Endothelial cell (in vitro differentiated cells): ENCODE measurements around the gene TTC34. TPM values are rescaled to one million over a fixed set of nuclear protein-coding genes. Genes with fewer than 3 reads are reported as not detected.
A peak's percentile ranks its signal among the peaks of the same experiment; 100 is the strongest.

Experiments used
- DNase-seq: peaks from one replicate; pipeline ENCODE4 v3.0.0; 2021; ENCODE audit warnings: low spot score
- H3K27ac Mint-ChIP-seq: one replicate; pipeline ENCODE4 v1.8.0; 2021; ENCODE audit warnings: mixed read lengths, inconsistent platforms; ENCODE audit not compliant: unreplicated experiment
- H3K27me3 Mint-ChIP-seq: one replicate; pipeline ENCODE4 v1.8.0; 2021; ENCODE audit warnings: mild to moderate bottlenecking, moderate library complexity, mixed read lengths, inconsistent platforms; ENCODE audit not compliant: unreplicated experiment
- H3K36me3 Mint-ChIP-seq: one replicate; pipeline ENCODE4 v1.8.0; 2021; ENCODE audit warnings: mild to moderate bottlenecking, low read depth, mixed read lengths, inconsistent platforms; ENCODE audit not compliant: unreplicated experiment
- H3K4me1 Mint-ChIP-seq: one replicate; pipeline ENCODE4 v1.8.0; 2021; ENCODE audit warnings: mild to moderate bottlenecking, mixed read lengths, inconsistent platforms; ENCODE audit not compliant: unreplicated experiment
- H3K4me3 Mint-ChIP-seq: one replicate; pipeline ENCODE4 v1.8.0; 2021; ENCODE audit warnings: mild to moderate bottlenecking, mixed read lengths, inconsistent platforms; ENCODE audit not compliant: unreplicated experiment
- H3K9me3 Mint-ChIP-seq: one replicate; pipeline ENCODE4 v1.8.0; 2021; ENCODE audit warnings: mixed read lengths, inconsistent platforms; ENCODE audit not compliant: unreplicated experiment
- CTCF ChIP-seq: fragments of 200-600 bp; sonication (generic); IDR thresholded peaks from one replicate; pipeline ENCODE4 v1.5.0; 2021; ENCODE audit warnings: antibody characterized with exemption; ENCODE audit not compliant: unreplicated experiment
- total RNA-seq: library from RNA; stranded (reverse); fragmentation: NEBNext Ultra II Directional; extraction: Animal tissue kit (Norgen Biotek cat#: 25700); gene quantifications from one replicate; pipeline ENCODE4 v1.2.1, GENCODE V29; 2021; ENCODE audit not compliant: unreplicated experiment

The TTC34 gene
- total RNA-seq, 1 donor from 2014 or later, result 0.82 TPM

- DNase-seq, result no peak
- H3K4me1 Mint-ChIP-seq, result peaks cover 5% of the 10 kb centered on the region
- H3K36me3 Mint-ChIP-seq, result peaks cover 5% of the 10 kb centered on the region
- TF ChIP-seq CTCF, result no peak
- peak overlapping the region; percentile 61 for H3K27ac Mint-ChIP-seq
- peaks cover 1% of the 10 kb centered on the region for H3K27me3 Mint-ChIP-seq
- H3K9me3 Mint-ChIP-seq, result peaks cover 19% of the 10 kb centered on the region
- peak overlapping the region; percentile 37 for H3K4me3 Mint-ChIP-seq
Measured at GRCh38 chr1:2788506-2789163, 12.9 kb downstream of the TTC34 start.

- Mint-ChIP-seq H3K4me1 (peaks cover 5% of the 10 kb centered on the region), H3K9me3 (peaks cover 12% of the 10 kb centered on the region), H3K27ac (no peak overlapping the region), H3K4me3 (no peak overlapping the region), H3K27me3 (peaks cover 1% of the 10 kb centered on the region), H3K36me3 (peaks cover 5% of the 10 kb centered on the region)
- no peak for TF ChIP-seq CTCF
- no peak for DNase-seq
Measured at GRCh38 chr1:2787163-2787911, 14.2 kb downstream of the TTC34 start.

GRCh38 chr1:2786329-2787162 lies 14.9 kb downstream of the TTC34 start:
- H3K27me3 Mint-ChIP-seq, result peaks cover 1% of the 10 kb centered on the region
- DNase-seq, result peak; percentile 76
- no peak overlapping the region for H3K27ac Mint-ChIP-seq
- peaks cover 5% of the 10 kb centered on the region for H3K36me3 Mint-ChIP-seq
- peak; percentile 75 for TF ChIP-seq CTCF
- peaks cover 5% of the 10 kb centered on the region for H3K4me1 Mint-ChIP-seq
- H3K9me3 Mint-ChIP-seq, result peaks cover 10% of the 10 kb centered on the region
- H3K4me3 Mint-ChIP-seq, result no peak overlapping the region

- Mint-ChIP-seq H3K27me3 (peaks cover 1% of the 10 kb centered on the region), H3K4me1 (peaks cover 5% of the 10 kb centered on the region), H3K36me3 (peaks cover 5% of the 10 kb centered on the region), H3K4me3 (no peak overlapping the region), H3K9me3 (peaks cover 10% of the 10 kb centered on the region), H3K27ac (no peak overlapping the region)
- no peak for DNase-seq
- no peak for TF ChIP-seq CTCF
Measured at GRCh38 chr1:2785631-2786328, 15.7 kb downstream of the TTC34 start.
